GM08714 (cell line): ENCODE measurements around the gene ALG9.

ENCODE experiments used
- H3K4me3 ChIP-seq: fragments of 200-500 bp; sonication (Bioruptor generic); 2 replicates; pipeline ENCODE4 v1.5.1; 2014; ENCODE audit warnings: mild to moderate bottlenecking, low read length, inconsistent platforms
- ZNF274 ChIP-seq: IDR thresholded peaks from 2 replicates; pipeline ENCODE4 v1.6.1; 2012; ENCODE audit warnings: mild to moderate bottlenecking, low read depth, low read length

Gene ALG9

GRCh38 chr11:111762981-111763643 is 108.3 kb downstream of the ALG9 start:
- no peak for TF ChIP-seq ZNF274
- no peak overlapping the region for H3K4me3 ChIP-seq

GRCh38 chr11:111762526-111762925 is 108.9 kb downstream of the ALG9 start:
- H3K4me3 ChIP-seq: no peak overlapping the region
- TF ChIP-seq ZNF274: no peak

GRCh38 chr11:111761036-111761435 is 110.3 kb downstream of the ALG9 start:
- no peak for TF ChIP-seq ZNF274
- no peak overlapping the region for H3K4me3 ChIP-seq

GRCh38 chr11:111759778-111760407 is 111.5 kb downstream of the ALG9 start:
- TF ChIP-seq ZNF274: no peak
- no peak overlapping the region for H3K4me3 ChIP-seq

- TF ChIP-seq ZNF274: no peak
- no peak overlapping the region for H3K4me3 ChIP-seq
These were observed 112.0 kb downstream of the ALG9 start for GRCh38 chr11:111759376-111759775.

GRCh38 chr11:111756097-111756496 is 115.3 kb downstream of the ALG9 start:
- no peak for TF ChIP-seq ZNF274

GRCh38 chr11:111749646-111750045 is 121.7 kb downstream of the ALG9 start:
- TF ChIP-seq ZNF274: no peak
- no peak overlapping the region for H3K4me3 ChIP-seq

More at GRCh38 chr11:111756097-111756496, 115.3 kb downstream of the ALG9 start:
- no peak overlapping the region for H3K4me3 ChIP-seq

- no peak overlapping the region for H3K4me3 ChIP-seq
- TF ChIP-seq ZNF274: no peak
These were observed 123.2 kb downstream of the ALG9 start for GRCh38 chr11:111748035-111748804.

- H3K4me3 ChIP-seq: no peak overlapping the region
- TF ChIP-seq ZNF274: no peak
These were observed 125.5 kb downstream of the ALG9 start for GRCh38 chr11:111745719-111746504.

- TF ChIP-seq ZNF274: no peak
- no peak overlapping the region for H3K4me3 ChIP-seq
These were observed 127.7 kb downstream of the ALG9 start for GRCh38 chr11:111743700-111744099.

GRCh38 chr11:111741751-111742150 is 129.6 kb downstream of the ALG9 start:
- TF ChIP-seq ZNF274: no peak
- no peak overlapping the region for H3K4me3 ChIP-seq

- no peak for TF ChIP-seq ZNF274
- H3K4me3 ChIP-seq: no peak overlapping the region
These were observed 132.1 kb downstream of the ALG9 start for GRCh38 chr11:111739299-111739698.

GRCh38 chr11:111737444-111738210 is 133.8 kb downstream of the ALG9 start:
- no peak overlapping the region for H3K4me3 ChIP-seq
- TF ChIP-seq ZNF274: no peak

- TF ChIP-seq ZNF274: no peak
- H3K4me3 ChIP-seq: no peak overlapping the region
These were observed 134.5 kb downstream of the ALG9 start for GRCh38 chr11:111736621-111737443.
